ENCODE data around the gene PRR32.
"Not testable (repeated sequence)": the region's sequence is repeated elsewhere in the genome, so short reads cannot be mapped to it uniquely, and the experiment has no call there.

- TF ChIP-seq, protein P1, sequence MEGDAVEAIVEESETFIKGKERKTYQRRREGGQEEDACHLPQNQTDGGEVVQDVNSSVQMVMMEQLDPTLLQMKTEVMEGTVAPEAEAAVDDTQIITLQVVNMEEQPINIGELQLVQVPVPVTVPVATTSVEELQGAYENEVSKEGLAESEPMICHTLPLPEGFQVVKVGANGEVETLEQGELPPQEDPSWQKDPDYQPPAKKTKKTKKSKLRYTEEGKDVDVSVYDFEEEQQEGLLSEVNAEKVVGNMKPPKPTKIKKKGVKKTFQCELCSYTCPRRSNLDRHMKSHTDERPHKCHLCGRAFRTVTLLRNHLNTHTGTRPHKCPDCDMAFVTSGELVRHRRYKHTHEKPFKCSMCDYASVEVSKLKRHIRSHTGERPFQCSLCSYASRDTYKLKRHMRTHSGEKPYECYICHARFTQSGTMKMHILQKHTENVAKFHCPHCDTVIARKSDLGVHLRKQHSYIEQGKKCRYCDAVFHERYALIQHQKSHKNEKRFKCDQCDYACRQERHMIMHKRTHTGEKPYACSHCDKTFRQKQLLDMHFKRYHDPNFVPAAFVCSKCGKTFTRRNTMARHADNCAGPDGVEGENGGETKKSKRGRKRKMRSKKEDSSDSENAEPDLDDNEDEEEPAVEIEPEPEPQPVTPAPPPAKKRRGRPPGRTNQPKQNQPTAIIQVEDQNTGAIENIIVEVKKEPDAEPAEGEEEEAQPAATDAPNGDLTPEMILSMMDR (IDR thresholded peaks at IDR 0.05), result not testable (repeated sequence)
- TF ChIP-seq POLR2A (IDR thresholded peaks at IDR 0.05), result not testable (repeated sequence)
These were observed 12.7 kb upstream of the PRR32 start for GRCh38 chrX:126806784-126807183.

Data from ovary (tissue), 3 donors.